Tibial nerve (tissue), 4 donors: ENCODE results near the gene WDR81.

ENCODE experiments used
- CTCF ChIP-seq, 5 experiments: fragments of 200-600 bp in 3 of 5; fragments of 450-650 bp in 2 of 5; sonication (generic) in 3 of 5; IDR thresholded peaks; one replicate each; pipeline ENCODE4 v1.5.1; 2016 to 2019; ENCODE audit warnings: antibody characterized with exemption in 5 of 5, mild to moderate bottlenecking in 3 of 5, moderate library complexity in 2 of 5
- EP300 ChIP-seq, 2 donors: sonication (generic); formaldehyde crosslinking; IDR thresholded peaks; one replicate each; pipeline ENCODE4 v1.6.1; 2017; ENCODE audit warnings: antibody characterized with exemption in 2 of 2, mild to moderate bottlenecking in 1 of 2

- no peak for TF ChIP-seq EP300 (IDR thresholded peaks at IDR 0.05)
- TF ChIP-seq CTCF (IDR thresholded peaks at IDR 0.05) = no peak
These were observed 13.5 kb upstream of the WDR81 start for GRCh38 chr17:1710807-1711553.
